NCI-H2029 treated with DMSO at 0.1 percent for 48 hours (cell line): Measurements from ENCODE around the gene SCARF1.

Source experiments
- DNase-seq: peaks from one replicate; lab custom pipeline; 2025; lab: John Stamatoyannopoulos, UW

The SCARF1 gene

DNA sequence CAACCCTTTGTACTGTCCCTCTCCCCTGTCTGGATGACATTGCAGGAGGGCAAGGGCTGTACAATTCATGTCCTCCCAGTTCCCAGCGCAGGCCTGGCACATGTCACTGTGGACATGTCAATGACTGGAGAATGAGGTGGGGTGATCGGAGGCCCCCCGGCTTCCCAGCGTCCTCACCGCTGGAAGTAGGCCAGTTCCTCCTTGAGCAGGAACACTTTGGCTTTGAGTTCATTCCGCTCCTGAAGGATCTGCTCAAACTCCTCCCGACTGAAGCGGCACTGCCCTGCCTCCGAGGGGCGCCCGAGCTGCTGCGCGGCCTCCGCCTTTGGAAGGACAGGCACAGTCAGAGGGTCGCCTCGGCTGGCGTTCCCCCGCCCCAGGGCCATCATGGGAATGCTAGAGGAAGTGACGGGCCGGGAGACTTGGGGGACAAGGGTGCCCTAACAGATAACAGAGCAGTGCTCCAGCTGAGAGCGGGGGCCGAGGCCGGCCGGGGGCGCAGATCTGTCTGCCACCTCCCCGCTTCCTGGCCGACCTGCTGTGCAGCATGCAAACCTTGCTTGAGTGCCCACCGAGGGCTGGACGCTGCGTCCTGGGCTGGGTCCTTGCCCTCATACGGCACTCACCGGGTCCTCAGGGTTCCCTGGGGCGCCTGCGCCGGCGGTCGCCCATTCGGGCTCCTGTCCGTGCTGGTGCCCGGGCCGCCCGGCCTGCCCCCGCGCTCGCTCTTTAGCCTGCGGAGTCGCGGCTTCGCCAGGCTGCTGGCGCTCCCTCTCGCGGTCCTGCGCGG, 2.8 kb upstream of the SCARF1 start:
- no peak for DNase-seq

DNA sequence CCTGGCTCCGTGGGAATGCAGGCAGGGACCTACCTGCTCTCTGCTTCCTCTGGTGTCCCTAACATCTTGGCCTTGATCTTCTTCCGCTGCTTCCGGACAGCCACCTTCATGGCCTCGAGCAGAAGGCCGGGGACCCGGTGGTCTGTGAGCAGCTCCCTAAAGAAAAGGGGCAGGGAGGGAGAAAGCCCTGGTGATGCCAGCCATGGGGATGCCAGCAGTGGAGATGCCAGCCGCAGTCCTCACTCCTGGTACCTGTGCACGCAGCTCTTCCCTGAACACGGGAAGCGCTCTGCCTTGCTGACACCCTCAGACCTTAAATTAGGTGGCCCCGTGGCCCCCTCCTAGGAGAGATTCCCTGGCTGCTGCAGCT, 2.3 kb upstream of the SCARF1 start:
- no peak for DNase-seq

DNA sequence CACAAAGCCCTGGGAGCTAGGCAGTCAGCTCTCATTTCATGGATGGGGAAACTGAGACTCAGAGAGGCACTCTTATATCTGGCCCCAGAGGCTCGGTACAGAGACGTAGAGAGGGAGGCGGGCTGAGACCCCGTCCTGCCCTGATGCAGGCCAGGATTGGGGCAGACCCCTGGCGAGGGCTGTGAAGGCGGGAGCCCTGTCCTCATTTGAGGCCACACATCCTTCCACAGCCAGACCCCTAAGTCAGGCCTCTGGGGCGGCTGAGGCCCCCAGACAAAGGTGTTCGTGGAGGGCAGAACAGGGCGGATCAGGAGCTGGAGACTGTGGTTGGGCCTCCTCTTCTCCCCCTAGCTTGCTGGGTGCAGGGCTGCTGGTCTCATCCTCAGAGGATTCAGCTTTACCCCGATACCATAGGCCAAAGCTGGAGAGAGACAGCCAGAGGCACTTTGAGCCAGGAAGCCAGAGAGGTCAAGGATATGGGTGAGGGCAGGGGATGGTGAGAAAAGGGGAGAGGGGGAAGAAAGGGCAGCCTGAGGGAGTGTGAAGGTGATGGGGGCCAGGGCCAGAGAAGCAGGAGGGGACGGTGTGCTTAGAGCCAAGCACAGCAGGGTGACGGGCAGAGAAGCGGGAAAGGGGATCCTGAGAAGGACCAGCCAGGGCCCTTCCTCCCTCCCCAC, 805 bp upstream of the SCARF1 start:
- no peak for DNase-seq

DNA sequence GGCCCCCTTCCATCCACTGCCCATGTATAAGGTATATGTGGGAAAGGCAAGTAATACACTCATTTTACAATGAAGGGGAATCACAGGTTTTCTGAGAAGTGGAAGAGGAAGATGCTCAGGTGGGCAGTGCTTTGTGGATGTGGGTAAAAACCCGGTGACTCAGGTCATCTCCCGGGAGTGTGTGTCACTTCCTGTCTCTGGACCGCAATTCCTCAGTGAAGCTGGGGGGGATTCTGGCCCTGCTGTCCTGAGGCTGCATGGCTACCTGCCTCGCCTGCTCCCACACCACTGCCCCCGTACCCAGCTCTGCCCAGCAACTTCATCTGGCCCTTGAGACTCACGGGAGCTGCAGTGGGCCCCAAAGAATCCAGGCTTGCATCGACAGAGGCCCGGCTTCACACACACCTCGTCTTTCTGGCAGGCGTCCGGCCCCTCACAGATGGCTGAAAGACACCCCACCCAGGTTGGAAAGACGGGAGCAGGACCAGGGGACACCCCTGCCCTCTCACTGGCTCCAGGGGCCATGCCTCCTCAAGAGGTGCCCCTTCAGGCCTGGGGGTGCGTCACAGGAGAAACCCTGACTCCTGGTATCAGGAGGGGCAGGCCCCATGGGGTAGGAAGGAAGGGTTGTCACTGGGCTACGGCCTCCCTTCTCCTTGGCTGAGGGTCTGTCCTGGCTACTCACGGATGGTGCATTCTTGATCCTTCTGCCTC, 882 bp downstream of the SCARF1 start:
- DNase-seq, result no peak

DNA sequence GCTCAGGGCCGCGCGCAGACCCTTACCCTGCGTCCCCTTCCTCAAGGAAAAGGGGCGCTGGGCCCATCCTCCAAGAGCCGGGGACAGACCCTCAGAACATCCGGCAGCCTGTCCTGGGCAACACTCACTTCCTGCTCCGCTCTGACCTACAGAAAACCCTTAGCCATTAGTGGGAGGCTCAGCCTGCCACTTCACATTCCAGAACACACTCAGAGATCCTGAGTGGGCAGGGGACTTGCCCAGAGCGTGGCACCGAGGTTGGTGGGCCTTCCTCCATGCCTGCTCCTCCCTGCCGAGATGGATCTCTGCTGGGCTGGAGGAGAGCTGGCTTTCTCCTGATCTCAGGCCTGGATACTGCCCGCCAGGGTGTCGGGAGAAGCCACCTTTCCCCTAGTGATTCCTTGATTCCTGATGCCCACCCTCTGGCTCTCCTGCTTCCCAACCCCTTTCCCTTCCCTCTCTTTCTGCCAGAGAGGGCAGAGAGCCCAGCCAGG, 1.5 kb downstream of the SCARF1 start:
- no peak for DNase-seq

DNA sequence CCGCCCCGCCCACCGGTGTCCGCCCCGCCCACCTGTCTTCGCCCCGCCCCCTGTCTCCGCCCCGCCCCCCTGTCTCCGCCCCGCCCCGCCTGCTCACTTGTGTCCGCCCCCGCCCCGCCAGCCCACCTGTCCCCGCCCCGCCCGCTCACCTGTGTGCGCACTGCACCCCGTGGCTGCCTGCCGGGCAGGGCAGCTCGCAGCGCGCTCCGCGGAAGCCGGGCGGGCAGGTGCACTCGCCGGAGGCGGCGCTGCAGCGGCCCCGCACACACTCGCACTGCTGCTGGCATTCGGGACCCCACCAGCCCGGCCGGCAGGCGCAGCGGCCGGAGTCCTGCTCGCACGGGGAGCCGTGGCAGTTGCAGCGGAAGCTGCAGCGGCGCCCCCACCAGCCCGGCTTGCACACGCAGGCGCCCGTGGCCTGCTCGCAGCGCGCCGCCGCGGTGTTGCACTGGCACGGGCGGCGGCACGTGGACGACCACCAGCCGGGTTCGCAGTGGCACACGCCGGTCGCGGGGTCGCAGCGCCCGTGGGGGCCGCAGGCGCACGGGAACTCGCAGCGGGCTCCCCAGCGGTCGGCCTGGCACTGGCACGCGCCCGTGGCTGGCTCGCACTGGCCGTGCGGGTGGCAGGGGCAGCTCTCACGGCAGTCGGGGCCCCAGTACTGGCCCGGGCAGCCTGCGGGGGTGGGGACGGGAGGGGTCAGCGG, 2.1 kb downstream of the SCARF1 start:
- DNase-seq, result no peak

DNA sequence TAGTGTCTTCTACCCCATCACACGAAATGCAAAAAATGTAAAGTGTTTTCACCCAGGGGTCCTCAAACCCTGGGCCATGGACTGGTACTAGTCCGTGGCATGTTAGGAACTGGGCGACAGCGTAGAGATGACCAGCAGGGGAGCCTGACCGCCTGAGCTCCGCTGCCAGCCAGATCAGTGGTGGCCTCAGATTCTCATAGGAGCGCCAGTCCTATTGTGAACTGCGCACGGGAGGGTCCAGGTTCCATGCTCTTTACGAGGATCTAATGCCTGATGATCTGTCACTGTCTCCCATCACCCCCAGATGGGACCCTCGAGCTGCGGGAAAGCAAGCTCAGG, 4.5 kb downstream of the SCARF1 start:
- no peak for DNase-seq

DNA sequence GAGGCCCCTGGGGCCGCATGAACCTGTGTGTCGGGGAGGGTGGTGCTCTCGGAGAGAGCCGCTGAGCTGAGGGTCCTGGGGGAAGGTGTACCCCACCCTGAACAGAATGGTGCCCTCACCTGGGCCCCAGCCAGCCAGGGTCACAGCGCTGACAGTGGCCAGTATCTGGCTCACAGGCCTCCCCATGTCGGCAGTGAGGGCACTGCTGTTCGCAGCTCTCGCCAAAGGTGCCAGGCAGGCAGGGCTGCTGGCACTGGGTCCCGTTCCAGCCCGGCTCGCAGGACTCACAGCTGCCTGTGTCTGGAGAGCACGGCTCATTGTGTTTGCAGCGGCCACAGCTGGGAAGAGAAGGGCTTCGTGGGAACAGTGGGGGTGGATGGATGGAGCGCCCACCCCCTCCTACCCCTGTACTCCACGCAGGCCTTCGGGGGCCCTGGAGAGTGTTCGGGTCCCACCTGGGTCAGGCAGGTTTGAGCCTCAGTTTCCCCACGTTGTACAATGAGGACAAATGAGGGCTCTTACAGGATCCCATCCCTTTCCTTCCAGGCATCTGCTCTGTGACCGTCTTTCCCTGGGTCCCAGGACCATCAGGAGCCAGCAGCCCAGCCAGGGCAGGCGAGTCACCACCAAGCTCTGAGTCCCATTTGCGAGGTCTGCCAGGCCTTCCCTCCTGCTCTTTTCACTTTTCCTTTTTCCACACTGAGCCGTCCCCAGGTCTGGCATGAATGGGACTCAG, 5.0 kb downstream of the SCARF1 start:
- no peak for DNase-seq

DNA sequence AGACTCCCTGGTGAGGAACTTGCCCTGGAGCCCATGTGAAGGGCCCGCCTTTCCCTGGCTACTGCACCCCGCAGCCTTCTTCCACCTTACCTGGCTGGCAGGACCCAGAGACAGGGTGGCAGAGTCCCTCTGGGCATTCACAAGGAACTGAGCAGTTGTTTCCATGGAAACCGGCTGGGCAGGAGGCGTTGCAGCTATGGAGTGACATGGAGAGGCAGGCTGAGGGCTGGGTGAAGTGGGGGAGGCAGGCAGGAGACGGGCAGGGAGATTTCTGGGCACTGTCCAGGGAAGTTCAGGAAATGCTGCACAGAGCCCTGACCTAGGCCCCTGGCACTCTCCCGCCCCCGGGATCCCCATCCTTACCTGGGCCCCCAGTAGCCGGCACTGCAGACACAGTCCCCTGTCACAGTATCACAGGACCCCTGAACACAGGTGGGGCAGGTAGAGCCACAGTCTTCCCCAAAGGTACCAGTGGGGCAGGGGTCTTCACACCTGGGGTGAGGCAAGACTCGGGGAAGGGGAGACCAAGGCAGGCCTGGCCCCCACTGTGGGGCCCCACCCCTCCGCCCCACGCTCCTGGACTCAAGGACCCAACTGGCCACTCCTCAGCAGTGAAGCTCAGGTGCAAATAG, 5.9 kb downstream of the SCARF1 start:
- DNase-seq, result peak; percentile 16

DNA sequence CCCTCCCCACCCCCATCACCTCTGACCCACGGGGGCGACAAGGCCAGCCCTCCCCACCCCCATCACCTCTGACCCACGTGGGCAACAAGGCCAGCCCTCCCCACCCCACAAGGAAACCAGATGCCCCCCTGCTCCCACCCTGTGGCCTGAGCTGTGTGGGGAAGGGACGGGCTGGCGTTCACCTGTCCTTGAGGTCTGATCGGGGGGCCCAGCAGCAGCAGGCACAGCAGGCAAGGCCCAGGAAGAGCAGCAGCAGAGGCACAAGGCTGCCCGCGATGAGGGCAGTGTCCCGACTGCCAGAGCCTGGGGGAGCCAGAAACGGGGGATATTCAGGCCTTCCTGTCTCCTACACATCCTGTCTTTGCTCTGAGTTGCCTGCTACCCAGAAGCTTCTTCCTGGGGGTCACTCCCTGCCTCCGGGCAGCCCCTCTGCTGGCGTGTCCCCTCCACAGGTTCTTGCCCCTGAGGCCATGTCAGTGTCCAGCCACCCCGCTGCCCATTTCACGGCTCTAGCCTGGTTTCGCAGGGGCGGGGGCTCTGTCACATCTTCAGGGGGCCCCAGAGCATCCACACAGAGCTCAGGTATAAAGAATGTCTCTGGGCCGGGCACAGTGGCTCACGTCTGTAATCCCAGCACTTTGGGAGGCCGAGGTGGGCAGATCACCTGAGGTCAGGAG, 6.8 kb downstream of the SCARF1 start:
- DNase-seq, result no peak

DNA sequence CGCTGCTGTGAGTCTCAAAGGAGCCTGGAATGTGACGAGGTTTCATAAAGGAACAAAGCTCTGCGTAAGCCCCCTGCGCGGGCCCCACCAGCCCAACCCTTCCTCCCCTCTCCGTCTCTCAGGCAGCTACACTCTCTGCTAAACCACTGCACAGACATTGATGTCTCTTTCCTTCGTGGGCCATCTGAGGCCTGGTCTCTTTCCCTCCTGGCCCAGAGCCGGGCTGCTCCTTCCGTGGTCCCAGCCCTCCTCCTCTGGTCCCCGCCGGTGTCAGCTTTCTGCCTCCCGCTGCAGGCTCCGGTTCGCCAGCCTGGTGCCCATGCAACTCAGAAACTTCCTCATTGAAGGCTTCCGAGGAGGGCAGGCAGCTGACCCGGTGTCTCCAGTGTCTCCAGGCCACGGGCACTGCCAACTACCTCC, 7.4 kb downstream of the SCARF1 start:
- no peak for DNase-seq

DNA sequence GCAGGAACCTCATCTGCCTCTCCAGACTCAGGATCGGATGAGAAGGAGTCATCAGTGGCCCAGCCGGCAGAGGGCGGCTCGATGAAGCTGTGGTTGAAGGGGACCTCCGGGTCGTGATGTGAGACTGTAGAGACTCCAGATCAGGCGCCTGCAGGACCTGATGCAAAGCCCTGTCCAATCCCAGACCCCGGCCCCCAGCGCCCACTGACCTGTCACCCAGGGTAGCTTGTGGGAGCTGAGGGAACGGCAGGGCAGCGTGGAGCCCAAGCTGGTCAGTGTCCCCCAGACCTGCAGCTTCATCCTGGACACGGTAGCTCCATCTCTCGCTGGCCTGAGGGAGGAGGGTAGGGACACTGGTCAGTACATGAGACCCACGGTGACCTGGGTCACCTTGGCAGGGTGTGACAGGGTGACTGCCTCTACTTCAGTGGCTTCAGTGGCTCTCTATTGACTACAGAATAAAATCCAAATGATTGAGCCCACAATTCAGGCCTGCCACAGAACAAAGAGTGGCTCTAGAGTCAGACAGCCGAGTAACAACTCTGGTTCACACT, 8.7 kb downstream of the SCARF1 start:
- DNase-seq, result no peak

DNA sequence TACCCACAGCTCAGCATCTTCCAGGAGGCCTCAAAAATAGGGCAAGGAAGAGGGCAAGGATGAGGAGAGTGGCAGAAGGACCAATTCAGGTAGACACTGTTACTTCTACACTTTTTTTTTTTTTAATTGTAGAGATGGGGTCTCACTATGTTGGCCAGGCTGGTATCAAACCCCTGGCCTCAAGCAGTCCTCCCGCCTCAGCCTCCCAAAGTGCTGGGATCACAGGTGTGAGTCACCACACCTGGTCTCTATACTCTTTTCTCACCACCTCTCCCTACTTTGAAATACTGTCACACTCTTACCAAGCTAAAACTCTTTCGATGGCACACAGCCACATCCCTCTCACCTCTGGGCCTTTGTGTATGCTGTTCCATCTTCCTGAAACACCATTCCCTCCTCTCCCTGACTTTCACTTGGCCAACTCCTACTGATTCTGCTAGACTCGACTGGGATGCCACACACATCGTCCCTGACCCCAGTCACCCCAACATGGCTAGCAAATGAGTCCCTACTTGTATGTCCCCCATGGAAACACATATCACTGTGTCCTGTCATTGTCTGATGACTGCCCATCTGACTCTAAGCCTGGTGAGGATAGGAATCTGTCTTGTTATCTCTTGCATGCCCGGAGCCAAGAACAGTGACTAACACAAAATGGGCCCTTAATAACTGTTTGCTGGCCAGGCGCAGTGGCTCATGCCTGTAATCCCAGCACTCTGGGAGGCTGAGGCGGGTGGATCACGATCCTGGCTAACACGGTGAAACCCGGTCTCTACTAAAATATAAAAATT, 9.7 kb downstream of the SCARF1 start:
- no peak for DNase-seq

DNA sequence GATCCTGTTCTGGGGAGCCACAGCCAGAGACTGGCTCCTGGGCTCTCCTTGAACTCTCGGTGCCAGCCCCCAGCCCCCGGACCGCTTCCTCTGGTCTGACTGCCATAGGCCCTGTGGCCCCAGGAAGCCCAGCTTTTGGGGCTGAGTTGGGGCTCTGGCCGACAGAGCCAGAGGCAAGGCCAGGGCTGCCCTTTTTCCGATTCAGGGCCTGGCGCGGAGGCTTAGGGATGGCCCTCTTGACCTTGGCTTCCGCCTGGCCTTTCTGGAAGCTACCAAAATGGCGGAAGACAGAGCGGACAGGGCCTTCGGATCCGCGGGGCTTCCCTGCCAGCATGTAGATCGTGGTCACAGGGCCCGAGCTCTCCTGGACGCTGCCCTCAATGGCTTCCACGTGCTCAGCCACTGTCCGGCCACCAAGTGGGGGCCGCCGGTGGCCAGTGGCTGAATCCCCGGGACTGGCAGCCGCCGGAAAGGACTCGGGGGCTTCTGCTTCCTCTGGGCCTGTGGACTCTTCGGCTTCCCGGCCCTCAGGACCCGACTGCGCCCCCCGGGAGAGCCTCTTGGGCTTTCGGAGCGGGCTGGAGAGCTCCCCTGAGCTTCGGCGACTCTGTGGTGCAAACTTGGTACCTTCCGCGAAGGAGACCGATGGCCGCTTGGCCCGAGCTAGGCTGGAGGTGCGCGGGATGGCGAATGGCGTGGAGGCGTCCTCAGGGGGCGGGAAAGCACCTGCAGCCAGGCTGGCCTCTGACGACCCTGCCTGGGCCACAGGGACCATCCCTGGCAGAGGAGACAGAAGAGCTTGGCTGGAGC, 10.5 kb downstream of the SCARF1 start:
- no peak for DNase-seq

DNA sequence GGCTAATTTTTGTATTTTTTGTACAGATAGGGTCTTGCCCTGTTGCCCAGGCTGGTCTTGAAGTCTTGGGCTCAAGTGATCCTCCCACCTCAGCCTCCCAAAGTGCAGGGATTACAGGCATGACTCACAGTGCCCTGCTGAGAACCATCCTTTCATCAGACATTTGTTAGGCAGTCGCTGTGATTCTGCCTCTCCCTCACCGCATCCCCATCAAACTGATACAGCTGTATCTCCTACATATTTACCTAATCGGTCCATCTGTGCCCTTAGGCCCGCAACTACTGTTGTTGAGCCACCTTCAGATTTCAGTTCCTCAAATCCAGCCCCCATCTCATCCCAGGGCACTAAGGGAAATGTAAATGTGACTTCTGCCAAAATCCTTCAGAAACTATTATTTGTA, 14.9 kb downstream of the SCARF1 start:
- no peak for DNase-seq

DNA sequence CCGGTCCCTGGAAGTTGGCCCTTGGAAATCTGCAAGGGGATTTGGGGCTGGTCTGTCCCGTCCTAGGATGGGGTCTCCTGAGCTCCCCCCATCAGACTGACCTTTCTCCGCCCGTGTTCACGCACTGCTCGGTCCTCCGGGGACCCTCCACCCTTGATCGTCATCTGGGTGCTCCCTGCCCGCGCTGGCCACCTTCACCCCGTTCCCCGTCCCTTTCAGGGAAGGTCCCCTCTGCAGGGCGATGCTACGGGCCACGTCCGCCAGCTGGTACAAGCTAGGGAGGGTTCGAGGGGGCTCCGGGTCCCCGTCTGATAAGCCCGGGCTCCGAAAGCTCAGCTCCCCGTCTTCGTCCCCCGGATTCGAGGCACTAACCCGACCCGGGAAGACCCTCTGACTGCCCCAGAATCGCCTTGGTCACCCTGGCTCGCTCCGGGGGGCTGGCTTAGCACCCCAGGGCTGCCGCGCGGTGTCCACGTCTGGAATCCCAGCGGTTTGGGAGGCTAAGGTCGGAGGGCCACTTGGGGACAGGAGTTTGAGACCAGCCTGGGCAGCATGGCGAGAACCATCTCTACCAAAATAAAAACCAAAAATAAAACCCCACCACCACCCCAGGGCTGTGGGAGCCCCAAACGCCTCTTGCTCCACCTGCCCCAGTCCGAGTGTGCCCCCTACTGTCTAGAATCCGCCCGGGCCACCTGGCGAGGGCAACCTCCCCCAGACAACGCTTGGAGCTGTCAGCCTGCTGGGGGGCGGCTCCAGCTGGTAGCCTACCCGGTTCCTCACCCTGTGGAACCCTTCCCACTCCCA, 15.8 kb downstream of the SCARF1 start:
- no peak for DNase-seq

DNA sequence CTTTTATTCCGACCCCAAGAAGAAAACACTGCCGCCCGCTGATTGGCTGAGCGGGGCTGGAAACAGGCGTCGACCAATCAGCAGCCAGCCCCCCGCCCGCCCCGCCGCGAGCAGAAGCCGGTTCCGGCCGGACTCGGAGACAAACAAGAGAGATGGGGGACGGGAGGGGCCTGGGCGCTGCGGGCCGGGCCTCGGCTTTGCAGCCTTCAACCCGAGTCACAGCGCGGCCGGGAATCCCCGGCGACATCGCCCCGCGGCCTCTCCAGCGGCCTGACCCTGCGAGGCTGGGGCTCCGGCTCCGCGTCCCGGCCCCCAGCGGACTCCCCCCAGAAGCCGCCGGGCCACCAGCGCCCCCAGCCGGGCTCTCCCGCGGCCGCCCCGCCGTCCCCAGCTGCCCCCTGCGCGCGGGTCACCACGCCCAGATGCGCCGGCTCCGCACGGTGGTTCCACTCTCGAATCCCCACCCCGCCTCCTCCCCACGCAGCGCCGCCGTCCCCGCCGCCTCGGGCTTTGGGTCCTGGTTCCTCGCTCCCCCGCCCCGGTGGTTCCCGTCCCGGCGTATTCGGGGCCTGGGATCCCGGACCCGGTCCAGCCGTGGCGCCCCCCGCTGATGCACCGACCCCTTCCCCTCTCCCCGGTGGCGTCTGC, 16.6 kb downstream of the SCARF1 start:
- DNase-seq, result peak; percentile 60
